ENCODE results near the gene DLG3. TPM values are rescaled to one million over a fixed set of nuclear protein-coding genes. Genes with fewer than 3 reads are reported as not detected.
A peak's percentile ranks its signal among the peaks of the same experiment; 100 is the strongest.

Gene DLG3
- total RNA-seq, 2 donors from 2014 or later, result 9.5 to 13.2 TPM

DNA sequence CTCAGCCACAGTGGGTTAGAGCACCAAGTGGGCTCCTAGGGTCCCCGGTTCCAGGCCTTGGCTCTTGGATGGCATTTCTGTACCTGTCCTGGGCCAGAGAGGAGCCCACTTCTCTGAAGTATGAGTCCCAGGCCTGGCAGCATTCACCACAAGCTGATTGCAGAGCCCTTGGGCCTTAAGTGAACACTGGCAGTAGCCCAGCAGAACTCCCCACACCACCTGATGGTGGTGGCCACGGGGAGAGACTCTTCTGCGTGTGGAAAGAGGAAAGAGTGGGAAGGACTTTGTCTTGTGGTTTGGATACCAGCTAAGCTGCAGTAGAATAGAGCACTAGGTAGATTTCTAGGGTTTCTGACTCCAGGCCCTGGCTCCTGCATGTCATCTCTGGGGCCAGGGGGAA is 104.8 kb downstream of the DLG3 start:
- ATAC-seq (peak in 1 of 2 donors; percentile 40), DNase-seq (ENCODE audit: low spot score) (no peak)
- Mint-ChIP-seq H3K27ac (no peak overlapping the region), H3K4me1 (ENCODE audit: low read depth in 2 of 2) (peaks cover 0 to 4% of the 10 kb centered on the region in 2 donors), H3K4me3 (no peak overlapping the region), H3K9me3 (no peaks in the 10 kb centered on the region), H3K36me3 (no peaks in the 10 kb centered on the region), H3K27me3 (peaks cover 13 to 21% of the 10 kb centered on the region in 2 donors)

DNA sequence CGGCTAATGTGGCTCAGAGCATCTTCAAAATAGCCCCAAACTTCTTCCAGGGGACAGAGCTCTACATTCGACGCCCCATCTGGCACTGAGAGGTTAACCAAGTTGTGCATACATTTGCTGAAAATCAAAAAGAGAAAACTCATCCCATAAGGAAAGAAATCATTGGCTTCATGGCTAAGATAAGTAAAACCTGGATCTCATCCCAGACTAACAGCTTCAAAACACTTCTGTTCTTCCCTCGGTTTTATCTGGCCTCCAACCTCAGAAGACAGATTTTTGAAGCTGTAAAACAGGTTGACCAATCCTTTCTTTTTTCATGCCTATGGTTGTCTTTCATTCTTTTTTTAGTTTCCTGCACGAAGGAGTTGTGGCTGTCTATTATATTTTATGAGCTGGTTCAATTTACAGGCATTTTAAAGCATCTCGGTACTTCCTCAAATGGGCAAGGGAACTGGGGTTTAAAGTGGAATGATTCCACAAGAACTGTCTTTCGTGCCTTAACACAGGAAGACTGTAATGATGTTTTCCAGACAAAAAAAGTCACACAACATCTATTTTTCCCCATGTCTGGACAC is 107.6 kb downstream of the DLG3 start:
- Mint-ChIP-seq H3K4me1 (ENCODE audit: low read depth in 2 of 2) (peaks cover 0 to 4% of the 10 kb centered on the region in 2 donors), H3K36me3 (no peaks in the 10 kb centered on the region), H3K9me3 (no peaks in the 10 kb centered on the region), H3K4me3 (no peak overlapping the region), H3K27ac (no peak overlapping the region), H3K27me3 (peaks cover 13 to 22% of the 10 kb centered on the region in 2 donors)
- DNase-seq (ENCODE audit: low spot score) (no peak), ATAC-seq (no peak)

DNA sequence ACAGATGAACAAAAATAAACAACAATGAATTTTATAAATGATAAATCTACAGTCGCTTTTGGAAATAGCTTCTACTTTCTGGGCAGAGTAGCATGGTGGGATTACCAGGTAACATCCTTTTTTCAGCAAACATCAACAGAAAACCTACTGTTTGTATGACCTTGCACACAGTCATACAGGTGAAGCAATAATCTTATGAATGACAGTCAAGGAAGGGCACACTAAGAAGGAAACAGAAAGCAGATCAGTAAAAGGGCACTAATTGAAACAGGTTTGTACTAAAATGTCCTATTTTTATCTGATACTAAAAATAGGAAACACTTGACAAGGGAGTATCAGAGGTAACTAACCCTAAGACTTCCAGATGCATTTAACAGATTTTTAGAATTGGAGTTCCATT is 108.9 kb downstream of the DLG3 start:
- Mint-ChIP-seq H3K4me1 (ENCODE audit: low read depth in 2 of 2) (peaks cover 0 to 4% of the 10 kb centered on the region in 2 donors), H3K27me3 (peaks cover 20 to 22% of the 10 kb centered on the region in 2 donors), H3K9me3 (no peaks in the 10 kb centered on the region), H3K4me3 (no peak overlapping the region), H3K36me3 (no peaks in the 10 kb centered on the region), H3K27ac (no peak overlapping the region)
- ATAC-seq (peak; percentile 55 to 62), DNase-seq (ENCODE audit: low spot score) (no peak)

DNA sequence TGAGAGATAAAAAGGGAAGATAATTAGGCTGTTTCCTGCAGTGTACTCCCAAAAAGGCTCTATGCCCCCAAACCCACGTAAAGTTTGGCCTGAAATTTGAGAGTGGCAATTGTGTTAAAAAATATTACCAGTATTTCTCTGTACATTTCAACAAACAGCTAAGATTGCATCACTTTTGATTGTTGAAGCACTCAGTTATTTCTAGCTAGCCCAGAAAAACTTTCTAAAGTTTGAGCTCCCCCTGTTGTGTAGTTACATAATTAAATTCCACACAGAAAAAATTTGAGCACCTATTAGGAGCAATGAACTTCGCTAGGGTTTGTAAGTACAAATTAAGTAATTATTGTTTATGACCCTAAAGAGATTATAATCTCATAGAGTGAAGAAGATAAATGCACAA is 109.4 kb downstream of the DLG3 start:
- ATAC-seq (no peak), DNase-seq (ENCODE audit: low spot score) (no peak)
- Mint-ChIP-seq H3K36me3 (no peaks in the 10 kb centered on the region), H3K27me3 (peaks cover 21 to 22% of the 10 kb centered on the region in 2 donors), H3K27ac (no peak overlapping the region), H3K4me1 (ENCODE audit: low read depth in 2 of 2) (peaks cover 0 to 4% of the 10 kb centered on the region in 2 donors), H3K9me3 (no peaks in the 10 kb centered on the region), H3K4me3 (peak overlapping the region; percentile 7)

DNA sequence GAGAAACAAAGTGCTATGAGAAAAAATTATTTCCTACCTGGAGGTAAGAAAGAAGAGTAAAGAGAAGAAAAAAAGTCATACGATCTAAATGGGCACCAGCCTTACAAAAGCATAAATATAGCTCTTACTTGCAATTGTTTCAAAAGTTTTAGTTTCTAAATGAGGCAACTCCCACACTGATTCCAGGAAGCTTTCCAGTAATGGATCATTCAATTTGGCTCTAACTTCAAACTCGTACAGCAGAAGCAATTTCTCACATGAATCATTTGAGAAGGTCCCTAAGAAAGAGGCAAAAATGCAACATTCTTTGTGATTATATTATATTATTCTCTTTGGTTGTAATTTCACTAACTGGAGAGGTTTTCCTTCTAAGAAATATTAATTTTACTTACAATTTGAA is 109.9 kb downstream of the DLG3 start:
- H3K4me1 Mint-ChIP-seq (ENCODE audit: low read depth in 2 of 2), result peaks cover 0 to 4% of the 10 kb centered on the region in 2 donors
- peaks cover 18 to 22% of the 10 kb centered on the region in 2 donors for H3K27me3 Mint-ChIP-seq
- peak overlapping the region; percentile 7 for H3K4me3 Mint-ChIP-seq
- H3K36me3 Mint-ChIP-seq, result no peaks in the 10 kb centered on the region
- ATAC-seq (no peak), DNase-seq (ENCODE audit: low spot score) (no peak)
- no peaks in the 10 kb centered on the region for H3K9me3 Mint-ChIP-seq
- no peak overlapping the region for H3K27ac Mint-ChIP-seq

DNA sequence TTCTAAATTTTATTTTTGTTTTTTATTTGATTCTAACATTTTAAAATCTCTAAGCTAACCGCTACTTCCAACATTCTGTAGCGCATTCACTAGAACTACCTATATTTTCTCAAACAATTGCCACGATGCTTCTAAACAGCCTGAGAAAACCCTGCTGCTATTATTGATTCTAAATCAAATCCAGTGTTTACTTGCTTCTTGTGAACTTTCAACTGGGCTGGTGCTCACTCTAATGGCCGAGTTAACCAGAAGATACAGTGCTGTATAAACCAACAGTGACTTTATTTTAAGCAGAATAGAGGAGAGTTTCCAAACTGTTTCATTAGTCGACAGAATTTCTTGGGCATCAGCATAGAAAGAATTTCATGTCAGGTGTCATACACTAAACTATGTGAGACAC is 110.3 kb downstream of the DLG3 start:
- H3K9me3 Mint-ChIP-seq, result no peaks in the 10 kb centered on the region
- no peak overlapping the region for H3K4me3 Mint-ChIP-seq
- H3K27me3 Mint-ChIP-seq, result peaks cover 17 to 20% of the 10 kb centered on the region in 2 donors
- H3K4me1 Mint-ChIP-seq (ENCODE audit: low read depth in 2 of 2), result peaks cover 0 to 4% of the 10 kb centered on the region in 2 donors
- no peaks in the 10 kb centered on the region for H3K36me3 Mint-ChIP-seq
- ATAC-seq, result no peak
- DNase-seq (ENCODE audit: low spot score), result no peak
- H3K27ac Mint-ChIP-seq, result no peak overlapping the region

Other genes starting within 250 kb of the DLG3 start
- gene AWAT1, start 210.2 kb upstream of the DLG3 start, total RNA-seq, result not detected
- gene P2RY4, start 184.6 kb upstream of the DLG3 start, total RNA-seq, result under 1 TPM; 0.36 to 0.40 TPM
- not detected for gene ARR3, start 176.5 kb upstream of the DLG3 start, total RNA-seq
- gene RAB41, start 162.7 kb upstream of the DLG3 start, total RNA-seq, result not detected
- gene PDZD11, start 154.9 kb upstream of the DLG3 start, total RNA-seq, result 10 to 100 TPM; 27.9 to 28.3 TPM
- gene KIF4A, start 154.7 kb upstream of the DLG3 start, total RNA-seq, result 10 to 100 TPM; 17.2 to 29.8 TPM
- under 1 TPM; 0.17 to 0.81 TPM for gene GDPD2, start 21.5 kb upstream of the DLG3 start, total RNA-seq